ENCODE data around the gene TEX51.

- TF ChIP-seq CTCF (IDR thresholded peaks at IDR 0.05; ENCODE audit: low read length) (no peak), EZH2 (IDR thresholded peaks at IDR 0.05; ENCODE audit: borderline replicate concordance, low read length) (no peak)
These were observed 18.1 kb downstream of the TEX51 start for GRCh38 chr2:126916744-126917143.
